ENCODE data around the gene CACNA1E.

Gene CACNA1E

GRCh38 chr1:181701891-181702290 is 218.6 kb downstream of the CACNA1E start:
- no peak for DNase-seq (ENCODE audit: low spot score)

GRCh38 chr1:181704546-181704945 is 221.2 kb downstream of the CACNA1E start:
- no peak for DNase-seq (ENCODE audit: low spot score)

GRCh38 chr1:181711820-181712219 is 228.5 kb downstream of the CACNA1E start:
- DNase-seq (ENCODE audit: low spot score): no peak

- no peak for DNase-seq (ENCODE audit: low spot score)
These were observed 229.4 kb downstream of the CACNA1E start for GRCh38 chr1:181712711-181713110.

GRCh38 chr1:181714428-181714827 is 231.1 kb downstream of the CACNA1E start:
- DNase-seq (ENCODE audit: low spot score): no peak

- no peak for DNase-seq (ENCODE audit: low spot score)
These were observed 234.7 kb downstream of the CACNA1E start for GRCh38 chr1:181718034-181718433.

- no peak for DNase-seq (ENCODE audit: low spot score)
These were observed 243.1 kb downstream of the CACNA1E start for GRCh38 chr1:181726320-181727012.

GRCh38 chr1:181730606-181731005 is 247.3 kb downstream of the CACNA1E start:
- no peak for DNase-seq (ENCODE audit: low spot score)

- DNase-seq (ENCODE audit: low spot score): no peak
These were observed 249.1 kb downstream of the CACNA1E start for GRCh38 chr1:181732218-181732990.

- DNase-seq (ENCODE audit: low spot score): no peak
These were observed 250.2 kb downstream of the CACNA1E start for GRCh38 chr1:181733486-181733885.

GRCh38 chr1:181737056-181737455 is 253.7 kb downstream of the CACNA1E start:
- DNase-seq (ENCODE audit: low spot score): no peak

- DNase-seq (ENCODE audit: low spot score): no peak
These were observed 255.9 kb downstream of the CACNA1E start for GRCh38 chr1:181739214-181739613.

GRCh38 chr1:181742426-181742825 is 259.1 kb downstream of the CACNA1E start:
- no peak for DNase-seq (ENCODE audit: low spot score)

- DNase-seq (ENCODE audit: low spot score): no peak
These were observed 260.6 kb downstream of the CACNA1E start for GRCh38 chr1:181743878-181744312.

GRCh38 chr1:181746224-181746623 is 262.9 kb downstream of the CACNA1E start:
- no peak for DNase-seq (ENCODE audit: low spot score)

- no peak for DNase-seq (ENCODE audit: low spot score)
These were observed 264.7 kb downstream of the CACNA1E start for GRCh38 chr1:181748013-181748412.

- no peak for DNase-seq (ENCODE audit: low spot score)
These were observed 270.8 kb downstream of the CACNA1E start for GRCh38 chr1:181754103-181754502.

GRCh38 chr1:181759481-181759880 is 276.2 kb downstream of the CACNA1E start:
- DNase-seq (ENCODE audit: low spot score): no peak

- no peak for DNase-seq (ENCODE audit: low spot score)
These were observed 280.4 kb downstream of the CACNA1E start for GRCh38 chr1:181763736-181764135.

GRCh38 chr1:181765451-181766026 is 282.2 kb downstream of the CACNA1E start:
- DNase-seq (ENCODE audit: low spot score): no peak

- no peak for DNase-seq (ENCODE audit: low spot score)
These were observed 283.8 kb downstream of the CACNA1E start for GRCh38 chr1:181767001-181767708.

GRCh38 chr1:181768211-181768929 is 285.1 kb downstream of the CACNA1E start:
- no peak for DNase-seq (ENCODE audit: low spot score)
